DLD1 (cell line): ENCODE data around the gene ADD3.

Experiments used
- in situ Hi-C: cut with HindIII; loops from 2 replicates; pipeline ENCODE4 v1.10.0; 2017; ENCODE audit warnings: low sequenced_read_pairs

Gene ADD3, protein sequence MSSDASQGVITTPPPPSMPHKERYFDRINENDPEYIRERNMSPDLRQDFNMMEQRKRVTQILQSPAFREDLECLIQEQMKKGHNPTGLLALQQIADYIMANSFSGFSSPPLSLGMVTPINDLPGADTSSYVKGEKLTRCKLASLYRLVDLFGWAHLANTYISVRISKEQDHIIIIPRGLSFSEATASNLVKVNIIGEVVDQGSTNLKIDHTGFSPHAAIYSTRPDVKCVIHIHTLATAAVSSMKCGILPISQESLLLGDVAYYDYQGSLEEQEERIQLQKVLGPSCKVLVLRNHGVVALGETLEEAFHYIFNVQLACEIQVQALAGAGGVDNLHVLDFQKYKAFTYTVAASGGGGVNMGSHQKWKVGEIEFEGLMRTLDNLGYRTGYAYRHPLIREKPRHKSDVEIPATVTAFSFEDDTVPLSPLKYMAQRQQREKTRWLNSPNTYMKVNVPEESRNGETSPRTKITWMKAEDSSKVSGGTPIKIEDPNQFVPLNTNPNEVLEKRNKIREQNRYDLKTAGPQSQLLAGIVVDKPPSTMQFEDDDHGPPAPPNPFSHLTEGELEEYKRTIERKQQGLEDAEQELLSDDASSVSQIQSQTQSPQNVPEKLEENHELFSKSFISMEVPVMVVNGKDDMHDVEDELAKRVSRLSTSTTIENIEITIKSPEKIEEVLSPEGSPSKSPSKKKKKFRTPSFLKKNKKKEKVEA

DNA sequence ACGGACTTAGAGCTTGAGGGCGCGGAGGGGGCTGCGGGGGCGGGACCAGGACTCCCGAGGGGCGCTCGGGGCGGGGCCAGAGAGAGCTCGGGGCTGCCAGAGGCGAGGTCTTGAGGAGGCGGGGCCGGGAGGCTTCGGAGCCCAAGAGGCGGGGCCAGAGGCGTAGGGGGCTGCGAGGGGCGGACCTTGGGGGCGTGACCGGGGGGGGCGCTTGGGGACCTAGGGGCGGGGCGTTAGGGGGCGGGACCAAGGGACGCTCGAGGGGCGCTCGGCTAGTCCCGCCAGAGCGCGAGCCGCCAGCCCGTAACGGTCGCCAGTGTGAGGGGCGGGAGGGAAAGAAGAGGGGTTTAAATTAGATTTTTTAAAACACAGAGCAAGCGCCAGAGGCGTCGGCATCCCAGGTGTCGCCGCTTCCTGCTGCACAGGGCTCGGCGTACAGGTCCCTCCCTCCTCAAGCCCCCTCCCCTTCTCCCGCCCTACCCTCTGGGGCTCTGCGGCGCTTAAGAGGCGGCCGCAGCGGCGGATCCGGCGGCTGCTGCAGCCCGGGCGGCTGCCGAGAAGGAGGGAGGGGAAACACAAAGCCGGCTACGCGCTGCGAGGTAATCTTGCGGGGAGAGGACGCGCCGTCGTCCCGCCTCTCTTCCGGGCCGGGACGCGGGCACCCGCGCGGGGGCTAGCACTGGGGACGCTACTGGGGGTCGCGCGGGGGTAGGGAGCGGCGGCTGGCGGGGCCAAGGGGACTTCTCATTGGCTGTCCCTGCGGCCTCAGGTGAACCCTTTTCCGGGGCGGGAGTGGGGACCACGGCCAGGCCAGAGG lies at the start of gene ADD3:
Gene ADD3 (plus strand): TSS at position 284 of the 817 bp plus-strand sequence. CDS start 92,670 bp downstream, outside the sequence.
- in situ Hi-C loops: no loop called here

GRCh38 chr10:109958059-109958458 lies 49.7 kb upstream of the ADD3 start:
- in situ Hi-C loops: no loop called here

DNA sequence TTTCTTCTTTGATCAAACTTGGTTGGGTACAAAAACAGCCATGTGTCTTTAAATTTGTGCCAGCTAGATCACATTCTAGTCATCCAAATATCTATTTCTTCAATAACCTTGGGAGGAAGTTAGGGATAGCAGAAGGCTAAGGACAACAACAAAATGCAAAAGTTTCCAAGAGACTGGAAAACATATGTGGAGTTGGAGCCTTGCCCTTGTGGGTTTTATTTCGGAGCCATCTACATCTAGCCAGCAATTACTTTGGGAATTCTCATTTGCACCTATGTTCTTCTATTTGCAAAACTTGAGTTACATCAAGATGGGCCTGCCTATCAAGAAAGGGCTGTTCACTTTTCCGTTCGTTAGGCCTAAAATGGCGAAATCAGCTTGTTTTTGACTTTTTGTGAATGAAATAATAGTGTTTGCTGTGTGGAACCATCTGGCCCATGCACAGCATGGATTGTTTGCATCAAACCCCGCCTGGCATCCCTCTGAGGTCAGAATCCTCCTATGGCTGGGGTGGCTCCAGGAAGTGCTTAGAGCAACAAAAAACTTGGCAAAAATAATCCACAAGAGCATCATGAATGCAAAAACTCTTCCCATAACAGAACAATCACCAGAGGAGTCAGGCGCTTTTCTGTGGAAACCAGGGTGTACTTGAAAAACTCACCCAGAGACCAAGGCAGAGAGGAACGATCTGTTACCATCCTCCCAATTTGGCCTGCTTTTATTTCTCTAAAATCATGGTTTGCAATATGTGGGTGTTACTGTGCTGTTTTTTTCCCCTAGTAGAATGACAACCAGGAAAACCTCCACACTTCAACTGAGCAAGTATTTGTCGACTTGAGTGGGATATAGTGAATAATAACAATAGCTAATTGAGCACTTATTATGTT lies 48.3 kb upstream of the ADD3 start:
- in situ Hi-C loops: no loop called here

DNA sequence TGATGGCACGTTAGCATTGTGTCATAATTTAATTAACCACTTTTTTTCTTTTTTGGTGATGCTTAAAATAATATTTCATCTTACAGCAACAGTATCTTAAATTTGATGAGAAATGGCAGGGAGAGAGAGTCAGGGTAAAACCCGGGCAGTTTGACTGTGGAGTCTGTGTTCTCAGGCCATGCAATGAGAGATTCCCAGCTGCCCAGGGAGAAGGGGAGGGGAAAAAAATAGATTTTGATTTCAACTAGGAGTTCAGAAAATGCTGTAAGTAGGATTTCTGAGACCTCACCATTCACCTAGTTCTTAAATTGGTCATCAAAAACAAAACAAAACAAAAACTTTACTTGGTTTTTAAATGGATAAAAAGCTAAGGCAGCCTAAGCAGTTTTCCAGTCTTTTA lies 47.1 kb upstream of the ADD3 start:
- in situ Hi-C loops: no loop called here

DNA sequence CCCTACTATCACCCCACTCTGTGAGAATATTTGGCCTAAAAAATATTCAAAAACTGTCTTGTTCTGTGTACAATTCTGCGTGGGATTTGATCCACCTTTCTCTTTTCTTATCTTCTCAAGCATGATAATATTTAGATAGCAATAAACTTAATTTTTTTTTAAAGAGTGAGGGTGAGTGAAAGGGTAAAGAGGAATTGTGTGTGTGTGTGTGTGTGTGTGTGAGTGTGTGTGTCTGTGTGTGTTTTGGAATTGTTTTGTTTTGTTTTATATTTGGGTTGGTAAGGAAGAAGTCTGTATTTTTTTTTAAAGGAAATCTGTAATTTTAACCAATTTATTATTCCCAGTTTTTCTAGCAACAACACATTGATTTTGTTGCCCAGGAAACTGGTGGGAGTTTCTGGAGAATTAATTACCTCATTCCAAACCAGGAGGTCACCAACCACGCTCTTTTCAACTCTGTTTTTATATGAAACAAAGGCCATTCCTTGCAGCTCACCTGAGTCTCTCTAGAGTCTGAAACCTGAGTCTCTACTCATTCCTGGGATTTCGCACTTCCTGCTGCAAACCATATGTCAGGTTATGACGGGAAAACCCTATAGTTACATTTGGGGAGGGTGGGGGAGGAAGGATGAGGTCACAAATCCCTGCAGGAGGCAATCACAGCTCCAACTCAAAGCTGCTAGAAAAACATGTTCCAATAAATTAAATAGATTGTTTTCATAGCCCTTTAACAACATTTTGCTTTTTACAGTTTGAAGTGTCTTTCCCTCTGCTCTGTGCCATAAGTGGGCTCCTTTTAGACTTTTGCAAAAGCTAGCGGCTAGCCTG lies 46.4 kb upstream of the ADD3 start:
- in situ Hi-C loops: no loop called here

DNA sequence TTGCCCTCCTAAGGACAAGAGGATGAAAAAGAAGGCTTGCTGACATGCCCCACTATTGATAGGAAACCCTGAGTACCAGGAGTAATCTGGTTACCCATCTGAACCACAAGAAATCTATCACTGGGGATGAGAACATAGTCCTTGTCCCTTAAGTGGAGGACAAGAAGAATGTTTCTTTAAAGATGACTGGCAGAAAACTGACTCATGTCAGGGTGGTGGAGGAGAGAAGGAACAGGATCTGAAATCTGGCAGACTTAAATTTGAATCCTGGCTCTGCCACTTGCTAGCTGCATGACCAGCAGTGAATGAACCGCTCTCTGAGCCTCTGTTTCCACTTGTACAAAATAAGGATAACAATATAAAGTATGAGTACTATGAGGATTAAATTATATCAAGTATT lies 45.5 kb upstream of the ADD3 start:
- in situ Hi-C loops: no loop called here

DNA sequence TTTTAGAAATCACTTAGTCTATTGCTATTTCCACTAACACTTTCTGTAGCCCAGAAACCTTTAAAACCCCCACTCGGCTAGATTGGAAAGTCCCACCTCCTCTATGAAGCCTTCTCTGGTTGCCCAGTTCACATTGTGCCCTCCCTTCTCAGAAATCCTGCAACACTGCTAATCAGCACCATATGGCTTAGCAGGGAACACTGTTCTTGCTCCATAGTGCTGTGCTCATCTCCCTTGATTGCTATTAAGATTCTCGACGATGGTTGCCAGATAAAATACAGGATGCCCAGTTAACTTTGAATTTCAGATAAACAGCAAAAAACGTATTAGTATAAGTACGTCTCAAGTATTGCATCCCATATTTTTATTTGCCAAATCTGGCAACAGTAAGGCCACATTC lies 44.3 kb upstream of the ADD3 start:
- in situ Hi-C loops: no loop called here

DNA sequence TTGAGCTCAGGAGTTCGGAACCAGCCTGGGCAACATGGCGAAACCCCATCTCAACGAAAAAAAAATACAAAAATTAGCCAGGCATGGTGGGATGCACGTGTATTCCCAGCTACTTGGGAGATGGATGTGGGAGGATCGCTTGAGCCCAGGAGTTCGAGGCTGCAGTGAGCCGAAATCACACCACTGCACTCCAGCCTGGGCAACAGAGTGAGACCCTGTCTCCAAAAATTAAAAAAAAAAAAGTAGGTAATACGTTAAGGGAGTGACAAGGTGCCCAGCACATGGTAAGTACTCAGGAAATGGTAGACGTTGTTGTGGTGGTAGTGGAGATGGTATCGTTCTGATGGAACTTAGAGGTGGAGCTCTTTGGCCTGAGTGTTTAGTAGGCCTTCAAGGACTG lies 43.5 kb upstream of the ADD3 start:
- in situ Hi-C loops: no loop called here

DNA sequence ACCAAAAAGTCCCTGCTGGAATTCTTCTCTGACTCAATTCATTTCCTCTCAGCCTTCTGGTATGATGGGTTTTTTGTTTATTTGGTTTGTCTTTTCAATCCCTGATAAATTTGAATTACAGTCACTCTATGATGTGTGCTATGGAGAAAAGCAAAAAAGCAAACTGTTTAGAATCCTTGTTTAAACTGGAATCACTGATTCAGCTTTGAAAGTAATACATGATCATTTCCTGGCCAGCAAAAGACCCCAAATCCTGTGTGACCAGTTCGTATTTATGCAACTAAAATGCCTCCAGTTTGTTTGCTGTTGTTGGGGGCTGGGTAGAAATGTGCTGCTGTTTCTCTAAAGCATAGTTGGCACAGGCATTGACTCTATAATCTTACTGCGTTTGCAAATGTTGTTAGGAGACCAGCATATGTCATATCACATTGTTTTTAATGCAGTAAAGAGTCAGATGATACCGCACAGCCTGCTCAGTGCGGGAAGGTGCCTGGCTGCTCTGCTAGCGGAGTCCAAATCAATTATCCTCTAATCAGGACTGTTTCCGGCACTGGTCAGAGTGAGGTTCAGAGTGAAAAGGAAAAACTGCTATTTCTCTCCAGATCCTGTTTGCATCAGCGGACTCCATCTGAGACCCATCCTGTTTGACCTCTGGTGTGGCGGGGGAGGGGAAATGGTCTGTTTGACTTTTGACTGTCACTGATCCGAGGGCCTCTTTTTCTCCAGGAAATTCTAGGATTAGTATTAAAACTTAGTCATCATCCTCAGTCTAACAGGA lies 40.6 kb upstream of the ADD3 start:
- in situ Hi-C loops: no loop called here

DNA sequence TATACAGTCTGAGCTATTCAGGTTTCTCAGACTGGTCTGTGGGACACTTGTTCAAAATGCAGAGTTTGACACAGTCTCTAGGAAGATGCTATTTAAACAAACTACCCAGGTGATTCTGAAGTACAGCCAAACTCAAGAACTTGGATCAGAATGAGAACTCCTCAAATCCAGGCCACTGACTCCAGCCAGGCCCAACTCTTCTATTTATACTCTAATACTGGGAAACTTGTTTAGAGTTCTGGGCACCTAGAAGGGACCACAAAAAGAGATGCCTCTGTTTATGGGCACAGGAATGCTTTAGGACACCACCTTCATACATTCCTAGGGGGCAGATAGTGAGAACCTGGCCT lies 40.1 kb upstream of the ADD3 start:
- in situ Hi-C loops: no loop called here

GRCh38 chr10:109968953-109969759 lies 38.6 kb upstream of the ADD3 start:
- in situ Hi-C loops: no loop called here

GRCh38 chr10:109969760-109970346 lies 37.9 kb upstream of the ADD3 start:
- in situ Hi-C loops: no loop called here

GRCh38 chr10:109971634-109972033 lies 36.1 kb upstream of the ADD3 start:
- in situ Hi-C loops: no loop called here

- in situ Hi-C loops: no loop called here
Observed at GRCh38 chr10:109972372-109973001, 35.3 kb upstream of the ADD3 start.

DNA sequence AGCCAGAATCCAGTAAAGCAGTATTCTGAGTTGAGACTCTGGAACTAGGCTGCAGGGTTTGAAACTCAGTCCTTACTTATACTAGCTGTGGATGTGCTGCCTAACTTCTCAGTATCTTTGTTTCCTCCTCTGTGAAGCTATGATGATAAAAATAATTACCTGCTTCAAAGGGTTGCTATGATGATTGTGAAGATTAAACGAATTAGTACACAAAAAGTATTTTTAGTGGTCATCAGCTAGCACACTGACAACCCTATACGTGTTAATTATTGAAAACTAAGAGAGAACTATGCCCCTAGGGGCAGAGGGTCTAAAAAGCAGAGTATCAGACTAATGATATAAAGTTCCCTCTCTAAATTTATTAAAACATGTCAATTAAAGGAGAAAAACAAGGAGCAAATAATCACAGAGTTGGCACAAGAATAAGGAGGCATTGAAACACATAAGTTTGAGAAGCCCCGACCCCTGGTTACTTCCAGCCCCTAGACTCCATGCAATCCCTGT lies 34.4 kb upstream of the ADD3 start:
- in situ Hi-C loops: no loop called here

GRCh38 chr10:109974504-109975191 lies 33.1 kb upstream of the ADD3 start:
- in situ Hi-C loops: no loop called here
